Measurements from ENCODE around the gene ALDH5A1.

- peak; percentile 60; the same call in 1 of the 2 replicates for TF ChIP-seq CTCF (conservative IDR thresholded peaks at IDR 0.05; ENCODE audit: low read length)
- TF ChIP-seq EZH2phosphoT487 (IDR thresholded peaks at IDR 0.05; ENCODE audit: borderline replicate concordance, low read depth, low read length), result no peak
Measured at GRCh38 chr6:24513602-24514001, 18.8 kb downstream of the ALDH5A1 start.

Data from OCI-LY7 (cell line).